HL-60 (cell line): ENCODE measurements around the gene EPS8L1.

Source experiments
- CTCF ChIP-seq: IDR thresholded peaks from one replicate; pipeline ENCODE4 v1.5.1; 2011; ENCODE audit warnings: low read length, control low read depth, inconsistent platforms; ENCODE audit not compliant: insufficient read depth
- POLR2AphosphoS5 ChIP-seq: IDR thresholded peaks from 2 replicates; pipeline ENCODE4 v1.6.1; 2012; ENCODE audit warnings: low read depth

DNA sequence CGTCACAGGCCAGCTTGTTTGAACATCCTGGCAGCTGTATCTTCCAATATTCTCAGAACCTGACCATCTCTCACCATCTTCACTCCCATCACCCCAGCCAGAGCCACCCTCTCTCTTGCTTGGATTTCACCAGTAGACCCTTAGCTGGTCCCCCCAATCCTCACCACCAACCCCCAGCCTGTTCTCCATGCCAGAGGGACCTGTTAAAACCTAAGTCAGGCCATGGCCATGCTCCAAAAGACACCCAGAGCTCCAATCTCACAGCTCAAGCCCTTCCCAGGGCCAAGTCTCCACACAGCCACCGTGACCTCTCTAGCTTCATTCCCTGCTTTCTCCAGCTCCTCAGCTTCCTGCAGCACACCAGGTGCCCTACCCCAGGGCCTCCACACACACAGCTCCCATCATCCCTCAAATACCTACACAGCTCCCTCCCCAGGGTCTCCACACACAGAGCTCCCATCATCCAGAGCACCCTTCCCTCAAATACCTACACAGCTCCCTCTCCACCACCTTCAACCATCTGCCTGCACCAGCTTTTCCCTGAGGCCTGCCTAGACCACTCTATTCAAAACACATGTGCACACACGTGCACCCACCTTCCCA lies 13.8 kb downstream of the EPS8L1 start:
- TF ChIP-seq POLR2AphosphoS5: no peak
- TF ChIP-seq CTCF: no peak
